HG03108 (cell line): ENCODE results near the gene CCT8L2.
"Not testable (repeated sequence)": the region's sequence is repeated elsewhere in the genome, so short reads cannot be mapped to it uniquely, and the experiment has no call there.

Source experiments
- ATAC-seq: cut with Tn5 transposase; IDR thresholded peaks from one replicate; pipeline ENCODE4 v1.9.1; 2021; ENCODE audit warnings: moderate library complexity; ENCODE audit not compliant: unreplicated experiment

Gene CCT8L2

GRCh38 chr22:16592710-16593109, at the start of gene CCT8L2:
Gene CCT8L2, minus strand, starts transcription at chr22:16592810. Its CDS starts 260 bp downstream, at chr22:16592550.
- not testable (repeated sequence) for ATAC-seq

GRCh38 chr22:16635442-16635841, 42.8 kb upstream of the CCT8L2 start:
- ATAC-seq, result not testable (repeated sequence)

- ATAC-seq, result not testable (repeated sequence)
These were observed 41.5 kb upstream of the CCT8L2 start for GRCh38 chr22:16634092-16634491.

GRCh38 chr22:16628476-16628875, 35.9 kb upstream of the CCT8L2 start:
- ATAC-seq, result not testable (repeated sequence)

- not testable (repeated sequence) for ATAC-seq
These were observed 32.4 kb upstream of the CCT8L2 start for GRCh38 chr22:16625018-16625417.

GRCh38 chr22:16623595-16623994, 31.0 kb upstream of the CCT8L2 start:
- ATAC-seq, result not testable (repeated sequence)

- not testable (repeated sequence) for ATAC-seq
These were observed 24.9 kb upstream of the CCT8L2 start for GRCh38 chr22:16617516-16617915.

GRCh38 chr22:16616390-16616938, 23.9 kb upstream of the CCT8L2 start:
- ATAC-seq, result not testable (repeated sequence)

GRCh38 chr22:16615606-16616245, 23.1 kb upstream of the CCT8L2 start:
- ATAC-seq, result not testable (repeated sequence)

GRCh38 chr22:16609548-16610261, 17.1 kb upstream of the CCT8L2 start:
- no peak for ATAC-seq

GRCh38 chr22:16608931-16609330, 16.3 kb upstream of the CCT8L2 start:
- ATAC-seq, result no peak

- not testable (repeated sequence) for ATAC-seq
These were observed 11.8 kb upstream of the CCT8L2 start for GRCh38 chr22:16604257-16604998.

GRCh38 chr22:16603770-16604242, 11.2 kb upstream of the CCT8L2 start:
- not testable (repeated sequence) for ATAC-seq

GRCh38 chr22:16603448-16603768, 10.8 kb upstream of the CCT8L2 start:
- no peak for ATAC-seq

- ATAC-seq, result not testable (repeated sequence)
These were observed 10.3 kb upstream of the CCT8L2 start for GRCh38 chr22:16602728-16603447.

- ATAC-seq, result not testable (repeated sequence)
These were observed 9.7 kb upstream of the CCT8L2 start for GRCh38 chr22:16602224-16602727.

GRCh38 chr22:16601437-16602223, 9.0 kb upstream of the CCT8L2 start:
- ATAC-seq, result no peak

GRCh38 chr22:16600644-16601436, 8.2 kb upstream of the CCT8L2 start:
- ATAC-seq, result not testable (repeated sequence)

GRCh38 chr22:16599648-16600047, 7.0 kb upstream of the CCT8L2 start:
- ATAC-seq, result not testable (repeated sequence)
